HCT116 (cell line): ENCODE measurements around the gene MAP3K12. TPM values are rescaled to one million over a fixed set of nuclear protein-coding genes. Genes with fewer than 3 reads are reported as not detected.

Experiments used
- ATAC-seq: fragments of 200-7000 bp; cut with Tn5 transposase; 2 replicates; pipeline ENCODE4 v1.9.1; 2020; ENCODE audit warnings: mild to moderate bottlenecking, moderate library complexity
- BruUV-seq: library from RNA; stranded (reverse); fragments of 400-500 nt; replicated peaks from 2 replicates; lab custom pipeline; 2021; lab: Mats Ljungman, UMichigan
- CTCF ChIA-PET: fragments of 300-600 bp; sonication (Branson Sonifier 250); formaldehyde crosslinking; loops from one replicate; lab custom pipeline; 2021; ENCODE audit warnings: antibody characterized with exemption; lab: Charles Lee
- POLR2A ChIA-PET: fragments of 300-600, 350-600 bp; sonication (Branson Sonifier 250); formaldehyde crosslinking; loops from one replicate; lab custom pipeline; 2021; ENCODE audit warnings: antibody characterized with exemption; lab: Charles Lee
- RAD21 ChIA-PET, 2 experiments: fragments of 300-600 bp; sonication (Branson Sonifier 250); formaldehyde crosslinking; loops; one replicate each; lab custom pipeline; 2023; ENCODE audit warnings: low total read pairs in 2 of 2; ENCODE audit not compliant: uncharacterized antibody in 2 of 2, unreplicated experiment in 2 of 2, low non-redundant PET in 1 of 2; lab: Charles Lee
- DNase-seq: peaks from one replicate; pipeline ENCODE4 v3.0.0-alpha.2; 2010; ENCODE audit warnings: low read depth, low spot score
- H2AFZ ChIP-seq: fragments of 200-600 bp; shearing (Covaris generic), sonication (generic); 2 replicates; pipeline ENCODE4 v1.6.1; 2017; ENCODE audit warnings: low read depth, mixed run types, mixed read lengths, antibody characterized with exemption, low read length; ENCODE audit not compliant: poor library complexity, severe bottlenecking
- H3K27ac ChIP-seq: 2 replicates; pipeline ENCODE4 v1.5.1; 2012; ENCODE audit warnings: low read depth, low read length
- H3K27me3 ChIP-seq: fragments of 200-600 bp; sonication (generic); 2 replicates; pipeline ENCODE4 v1.6.1; 2016; ENCODE audit warnings: mixed run types, low read length, mixed read lengths; ENCODE audit not compliant: insufficient read depth
- H3K36me3 ChIP-seq, 2 experiments: fragments of 200-500 bp in 1 of 2; fragments of 200-600 bp in 1 of 2; sonication (Bioruptor generic) in 1 of 2; sonication (generic) in 1 of 2; 2 replicates each; pipeline versions ENCODE4 v1.5.1 to v1.6.1; 2014 to 2016; ENCODE audit warnings: low read length in 2 of 2, inconsistent platforms in 1 of 2, mixed read lengths in 1 of 2, mixed run types in 1 of 2; ENCODE audit not compliant: insufficient read depth in 2 of 2, control insufficient read depth in 1 of 2
- H3K4me1 ChIP-seq, 2 experiments: fragments of 200-600 bp in 1 of 2; sonication (generic) in 1 of 2; 2 replicates each; pipeline versions ENCODE4 v1.5.1 to v1.6.1; 2012 to 2017; ENCODE audit warnings: low read length in 2 of 2, inconsistent platforms in 1 of 2, mild to moderate bottlenecking in 1 of 2, mixed read lengths in 1 of 2, mixed run types in 1 of 2, moderate library complexity in 1 of 2; ENCODE audit not compliant: insufficient read depth in 2 of 2, control insufficient read depth in 1 of 2
- H3K4me2 ChIP-seq: fragments of 200-600 bp; sonication (generic); 2 replicates; pipeline ENCODE4 v1.6.1; 2017; ENCODE audit warnings: mixed run types, low read length, mixed read lengths
- H3K4me3 ChIP-seq, 2 experiments: fragments of 200-600 bp in 1 of 2; sonication (generic) in 1 of 2; replicated peaks in 1 of 2; 2 replicates each; pipeline ENCODE4 v1.5.1; 2011 to 2016; ENCODE audit warnings: low read length in 2 of 2, control low read depth in 1 of 2, low read depth in 1 of 2, mild to moderate bottlenecking in 1 of 2, mixed read lengths in 1 of 2, mixed run types in 1 of 2
- H3K79me2 ChIP-seq: fragments of 200-600 bp; sonication (generic); 2 replicates; pipeline ENCODE4 v1.6.1; 2017; ENCODE audit warnings: mild to moderate bottlenecking, mixed run types, low read length, moderate library complexity, mixed read lengths; ENCODE audit not compliant: insufficient read depth
- H3K9ac ChIP-seq: fragments of 200-600 bp; sonication (generic); 2 replicates; pipeline ENCODE4 v1.6.1; 2016; ENCODE audit warnings: low read length, mixed read lengths
- H3K9me2 ChIP-seq: fragments of 200-600 bp; sonication (generic), shearing (Covaris generic); 2 replicates; pipeline ENCODE4 v1.6.1; 2017; ENCODE audit warnings: mixed run types, mild to moderate bottlenecking, moderate library complexity; ENCODE audit not compliant: insufficient read depth
- H3K9me3 ChIP-seq, 2 experiments: fragments of 200-500 bp in 1 of 2; fragments of 200-600 bp in 1 of 2; sonication (Bioruptor generic) in 1 of 2; sonication (generic) in 1 of 2; 2 replicates each; pipeline ENCODE4 v1.6.1; 2014 to 2017; ENCODE audit warnings: low read length in 2 of 2, mixed read lengths in 2 of 2, inconsistent platforms in 1 of 2, low read depth in 1 of 2, mild to moderate bottlenecking in 1 of 2, mixed run types in 1 of 2, moderate library complexity in 1 of 2; ENCODE audit not compliant: control insufficient read depth in 1 of 2, insufficient read depth in 1 of 2
- H4K20me1 ChIP-seq: fragments of 200-600 bp; sonication (generic), shearing (Covaris generic); 2 replicates; pipeline ENCODE4 v1.6.1; 2017; ENCODE audit warnings: mixed run types, mild to moderate bottlenecking, moderate library complexity; ENCODE audit not compliant: insufficient read depth
- CBX3 ChIP-seq: IDR thresholded peaks from 2 replicates; pipeline ENCODE4 v1.6.1; 2012; ENCODE audit warnings: low read depth
- CEBPB ChIP-seq: IDR thresholded peaks from 2 replicates; pipeline ENCODE4 v1.6.1; 2012; ENCODE audit warnings: low read depth
- POLR2AphosphoS5 ChIP-seq: IDR thresholded peaks from 2 replicates; pipeline ENCODE4 v1.6.1; 2011; ENCODE audit warnings: mild to moderate bottlenecking, low read depth, low read length, moderate library complexity
- YY1 ChIP-seq: IDR thresholded peaks from 2 replicates; pipeline ENCODE4 v1.6.1; 2011; ENCODE audit warnings: low read length, low read depth, moderate library complexity, mild to moderate bottlenecking; ENCODE audit not compliant: insufficient replicate concordance; ENCODE audit errors: extremely low read depth
- ZNF274 ChIP-seq: fragments of 200-500 bp; sonication (Bioruptor generic); IDR thresholded peaks from 2 replicates; pipeline ENCODE4 v1.6.1; 2014; ENCODE audit warnings: mild to moderate bottlenecking, low read depth, low read length, inconsistent platforms
- intact Hi-C: fragments of 100-400 bp; cut with micrococcal nuclease; formaldehyde crosslinking; loops from 2 replicates; pipeline ENCODE4 v1.10.0; 2022
- total RNA-seq: library from RNA; stranded (reverse); gene quantifications from one replicate; pipeline ENCODE4 v1.2.1, GENCODE V29; 2021; ENCODE audit not compliant: unreplicated experiment
- TF ChIP-seq, protein P1 (sequence below), 3 experiments: fragments of 200-600 bp in 1 of 3; sonication (generic) in 1 of 3; IDR thresholded peaks in 2 of 3; conservative IDR thresholded peaks in 1 of 3; 2 replicates each; pipeline ENCODE4 v1.5.1; 2012 to 2017; ENCODE audit warnings: low read depth in 2 of 3, low read length in 2 of 3, antibody characterized with exemption in 1 of 3, borderline replicate concordance in 1 of 3, control low read depth in 1 of 3, mild to moderate bottlenecking in 1 of 3, mixed read lengths in 1 of 3, mixed run types in 1 of 3, moderate library complexity in 1 of 3; ENCODE audit not compliant: insufficient read depth in 1 of 3

MAP3K12 gene
- total RNA-seq, 1 experiment from 2014 or later = 16.3 TPM

DNA sequence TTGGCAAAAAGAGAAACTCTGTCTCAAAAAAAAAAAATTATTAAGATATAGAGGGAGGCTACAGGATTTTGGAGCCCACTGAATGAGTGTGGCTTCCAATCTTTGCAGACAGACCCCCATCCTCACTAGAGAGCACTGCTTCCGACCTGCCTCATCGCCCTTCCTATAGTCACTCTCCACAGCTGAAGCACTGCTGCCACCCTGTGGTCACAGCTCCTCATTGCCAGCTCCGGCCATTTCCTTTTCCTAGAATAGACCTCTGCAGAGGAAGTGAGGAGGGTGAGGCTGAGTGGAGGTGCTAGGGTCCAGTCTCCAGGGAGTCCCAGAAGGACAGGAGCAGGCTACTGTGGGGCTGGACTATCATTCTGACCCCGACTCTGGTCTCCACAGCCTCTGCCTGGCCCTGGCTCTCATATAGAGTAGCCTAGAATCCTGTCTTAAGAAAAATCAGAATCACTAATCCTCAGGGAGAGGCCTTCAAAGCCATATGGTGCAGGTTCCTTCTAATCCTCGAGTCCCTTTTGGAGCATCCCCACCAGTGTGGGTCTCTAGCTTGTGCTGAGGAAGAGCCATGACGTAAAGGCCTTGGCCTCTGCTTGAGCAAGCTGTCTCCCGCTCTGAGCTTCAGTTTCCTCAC lies 9.4 kb upstream of the MAP3K12 start:
- ChIA-PET RAD21 (interaction anchor here (0.7 to 1.4 kb wide), 3 partner anchors 32 to 163 kb away, joined by 3 to 5 read pairs (median 5); no protein-coding TSS in a partner anchor), CTCF (interaction anchor here (0.6 to 2.8 kb wide), 17 partner anchors 9 to 350 kb away, joined by 3 to 21 read pairs (median 5); partner anchors contain the start of genes AAAS, ATP5MC2, MAP3K12 and SP1), POLR2A (interaction anchor here (1.0 kb wide), 1 partner anchor 235 kb away, joined by 3 read pairs; no protein-coding TSS in a partner anchor)
- DNase-seq = no peak
- TF ChIP-seq, protein P1, sequence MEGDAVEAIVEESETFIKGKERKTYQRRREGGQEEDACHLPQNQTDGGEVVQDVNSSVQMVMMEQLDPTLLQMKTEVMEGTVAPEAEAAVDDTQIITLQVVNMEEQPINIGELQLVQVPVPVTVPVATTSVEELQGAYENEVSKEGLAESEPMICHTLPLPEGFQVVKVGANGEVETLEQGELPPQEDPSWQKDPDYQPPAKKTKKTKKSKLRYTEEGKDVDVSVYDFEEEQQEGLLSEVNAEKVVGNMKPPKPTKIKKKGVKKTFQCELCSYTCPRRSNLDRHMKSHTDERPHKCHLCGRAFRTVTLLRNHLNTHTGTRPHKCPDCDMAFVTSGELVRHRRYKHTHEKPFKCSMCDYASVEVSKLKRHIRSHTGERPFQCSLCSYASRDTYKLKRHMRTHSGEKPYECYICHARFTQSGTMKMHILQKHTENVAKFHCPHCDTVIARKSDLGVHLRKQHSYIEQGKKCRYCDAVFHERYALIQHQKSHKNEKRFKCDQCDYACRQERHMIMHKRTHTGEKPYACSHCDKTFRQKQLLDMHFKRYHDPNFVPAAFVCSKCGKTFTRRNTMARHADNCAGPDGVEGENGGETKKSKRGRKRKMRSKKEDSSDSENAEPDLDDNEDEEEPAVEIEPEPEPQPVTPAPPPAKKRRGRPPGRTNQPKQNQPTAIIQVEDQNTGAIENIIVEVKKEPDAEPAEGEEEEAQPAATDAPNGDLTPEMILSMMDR (IDR thresholded peaks at IDR 0.05 in 2 of 3, conservative IDR thresholded peaks at IDR 0.05 in 1 of 3; ENCODE audit: borderline replicate concordance in 1 of 3, insufficient read depth in 1 of 3, low read depth in 2 of 3, low read length in 2 of 3) = peak in 2 of 3 experiments; percentile 94 to 95; a peak in 4 of 6 replicates
- TF ChIP-seq POLR2AphosphoS5 = 0 out of 2 replicates have a peak, but pooled peaks have one; percentile 21
- TF ChIP-seq CEBPB = no peak
- TF ChIP-seq CBX3 = no peak
- TF ChIP-seq YY1 = peak; percentile 32
- TF ChIP-seq ZNF274 = no peak
- Histone ChIP-seq H4K20me1 (no peaks in the 10 kb centered on the region), H3K27me3 (no peaks in the 10 kb centered on the region), H3K79me2 (no peaks in the 10 kb centered on the region), H3K9ac (no peak overlapping the region), H2AFZ (no peak overlapping the region), H3K4me2 (no peak overlapping the region), H3K4me1 (peaks cover 0 to 6% of the 10 kb centered on the region in 2 experiments; a peak in 1 of 4 replicates), H3K4me3 (no peak overlapping the region), H3K27ac (0 out of 2 replicates have a peak overlapping the region, but pooled peaks have one; percentile 23), H3K9me2 (no peaks in the 10 kb centered on the region), H3K9me3 (no peaks in the 10 kb centered on the region), H3K36me3 (peaks cover 5 to 12% of the 10 kb centered on the region in 2 experiments; a peak in 3 of 4 replicates)
- no TSS peak for BruUV-seq
- ATAC-seq = peak; percentile 98
- intact Hi-C loops = loop anchor here (1.0 to 2.0 kb wide), 3 partner anchors 88 to 184 kb away; no protein-coding TSS in a partner anchor
